Peyer's patch (tissue), 4 donors: Measurements from ENCODE around the gene MXD3. TPM values are rescaled to one million over a fixed set of nuclear protein-coding genes. Genes with fewer than 3 reads are reported as not detected.
"Not testable (repeated sequence)": the region's sequence is repeated elsewhere in the genome, so short reads cannot be mapped to it uniquely, and the experiment has no call there.

Source experiments
- DNase-seq, 3 donors: peaks; one replicate each; pipeline ENCODE4 v3.0.0-alpha.2; 2017 to 2019
- H3K27ac ChIP-seq, 4 donors: fragments of 200-600 bp; sonication (generic); one replicate each; pipeline ENCODE4 v1.5.1; 2016 to 2019
- H3K27me3 ChIP-seq, 2 donors: fragments of 200-600 bp; sonication (generic); one replicate each; pipeline ENCODE4 v1.5.1; 2019
- H3K36me3 ChIP-seq, 3 donors: fragments of 200-600 bp; sonication (generic); one replicate each; pipeline ENCODE4 v1.5.1; 2016 to 2019
- H3K4me1 ChIP-seq, 4 donors: fragments of 200-600 bp; sonication (generic); one replicate each; pipeline ENCODE4 v1.5.1; 2016 to 2019
- H3K4me3 ChIP-seq, 4 donors: fragments of 200-600 bp; sonication (generic); 1 replicate in 3 of 4; 2 replicates in 1 of 4; pipeline ENCODE4 v1.5.1; 2016 to 2019; ENCODE audit warnings: mild to moderate bottlenecking in 1 of 4
- H3K9me3 ChIP-seq, 4 donors: fragments of 200-600 bp; sonication (generic); one replicate each; pipeline ENCODE4 v1.5.1; 2016 to 2019; ENCODE audit warnings: mild to moderate bottlenecking in 1 of 4
- CTCF ChIP-seq, 6 experiments: fragments of 450-650 bp in 4 of 6; fragments of 200-600 bp in 2 of 6; sonication (generic) in 1 of 6; IDR thresholded peaks; one replicate each; pipeline ENCODE4 v1.5.1; 2017 to 2019; ENCODE audit warnings: antibody characterized with exemption in 6 of 6, mild to moderate bottlenecking in 3 of 6, moderate library complexity in 1 of 6
- POLR2A ChIP-seq, 2 donors: fragments of 450-650 bp; IDR thresholded peaks; one replicate each; pipeline ENCODE4 v1.5.1; 2017; ENCODE audit warnings: antibody characterized with exemption in 2 of 2, mild to moderate bottlenecking in 2 of 2, moderate library complexity in 2 of 2
- total RNA-seq, 4 donors: library from RNA; depleted of rRNA; stranded (reverse); fragments of >200 nt; gene quantifications; one replicate each; pipeline ENCODE4 v1.1.0, GENCODE V29; 2016

Gene MXD3, protein sequence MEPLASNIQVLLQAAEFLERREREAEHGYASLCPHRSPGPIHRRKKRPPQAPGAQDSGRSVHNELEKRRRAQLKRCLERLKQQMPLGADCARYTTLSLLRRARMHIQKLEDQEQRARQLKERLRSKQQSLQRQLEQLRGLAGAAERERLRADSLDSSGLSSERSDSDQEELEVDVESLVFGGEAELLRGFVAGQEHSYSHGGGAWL
- 10 to 100 TPM in 3 of 4 donors, 1 to 10 TPM in 1; 6.8 to 25.8 (median 18.5) TPM for total RNA-seq

DNA sequence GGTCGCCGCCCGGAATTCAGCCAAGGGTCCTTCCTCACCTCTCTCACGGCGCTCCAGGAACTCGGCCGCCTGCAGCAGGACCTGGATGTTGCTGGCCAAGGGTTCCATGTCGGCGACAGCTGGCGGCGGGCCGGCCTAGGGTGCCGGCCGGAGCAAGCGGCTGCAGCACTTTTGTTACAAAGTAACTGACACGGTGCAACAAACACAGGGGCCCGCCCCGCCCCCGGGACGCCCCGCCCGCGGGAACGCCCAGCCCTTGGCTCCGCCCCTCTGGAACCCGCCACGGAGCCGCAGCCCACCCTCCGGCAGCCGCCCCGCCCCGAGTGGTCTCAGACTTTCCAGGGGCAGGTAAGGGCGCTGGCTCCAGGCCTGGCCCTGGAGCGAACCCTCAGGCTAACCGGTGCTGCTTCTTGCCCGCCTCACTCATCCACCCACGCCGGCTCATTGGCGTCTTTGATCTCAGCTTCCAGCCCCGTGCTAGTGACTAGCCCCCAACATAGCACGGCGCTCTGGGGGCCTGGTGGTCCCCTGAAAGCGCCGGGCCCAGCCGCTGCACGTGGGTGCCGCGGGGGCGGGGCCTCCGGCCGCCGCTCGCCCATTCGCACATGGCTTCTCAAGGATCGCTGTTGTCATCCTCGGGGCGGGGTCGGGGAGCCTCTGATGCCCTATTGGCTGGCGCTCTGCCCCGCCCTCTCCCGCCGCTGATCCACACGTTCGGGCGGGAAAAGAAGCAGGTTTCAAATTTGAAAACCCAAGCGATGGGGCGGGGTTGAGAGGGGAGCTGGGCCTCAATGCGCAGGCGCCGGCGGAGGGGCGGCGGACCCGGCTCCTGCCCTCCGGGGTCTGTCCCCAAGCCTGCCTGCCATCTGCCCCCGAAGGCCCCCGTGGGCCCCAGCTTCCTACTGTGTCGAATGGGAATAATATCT is at the start of gene MXD3:
Gene MXD3 (minus strand): TSS at position 176 of the 926 bp plus-strand sequence. CDS start 68 bp downstream, at position 108.
- peaks cover 6 to 41% (median 24%) of the 10 kb centered on the region in 4 donors for H3K4me1 ChIP-seq
- H3K27me3 ChIP-seq, result no peaks in the 10 kb centered on the region
- H3K9me3 ChIP-seq, result no peaks in the 10 kb centered on the region
- H3K27ac ChIP-seq, result peak within 1 kb of the TSS; percentile 3 to 69 (median 58)
- H3K4me3 ChIP-seq, result peak within 1 kb of the TSS; percentile 36 to 63 (median 53)
- H3K36me3 ChIP-seq, result peaks cover 0 to 9% (median 0%) of the 10 kb centered on the region in 3 donors
- TF ChIP-seq CTCF (IDR thresholded peaks at IDR 0.05), result no peak
- TF ChIP-seq POLR2A (IDR thresholded peaks at IDR 0.05), result no peak
- peak; percentile 96 to 99 (median 98) for DNase-seq

DNA sequence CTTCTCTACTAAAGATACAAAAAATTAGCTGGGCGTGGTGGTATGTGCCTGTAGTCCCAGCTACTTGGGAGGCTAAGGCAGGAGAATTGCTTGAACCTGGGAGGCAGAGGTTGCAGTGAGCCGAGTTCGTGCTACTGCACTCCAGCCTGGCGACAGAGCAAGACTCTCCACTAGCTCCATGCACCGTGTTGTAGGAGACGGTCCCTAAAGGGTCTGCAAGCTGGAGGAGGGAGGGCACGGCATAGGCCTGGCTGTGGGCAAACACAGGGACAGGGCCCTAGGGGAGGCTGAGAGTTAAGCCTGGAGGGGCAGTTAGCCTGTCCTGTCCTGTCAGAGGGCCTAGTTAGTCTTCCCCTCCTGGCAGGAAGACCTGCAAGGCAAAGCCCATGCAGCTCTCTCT is 49.0 kb upstream of the MXD3 start:
- H3K9me3 ChIP-seq, H3K36me3 ChIP-seq, DNase-seq, H3K27me3 ChIP-seq, H3K4me3 ChIP-seq: not testable (repeated sequence)
- peaks cover 0 to 62% (median 37%) of the 10 kb centered on the region in 4 donors for H3K4me1 ChIP-seq
- peak overlapping the region in 1 of 4 donors; percentile 84 for H3K27ac ChIP-seq

- Histone ChIP-seq H3K9me3 (no peaks in the 10 kb centered on the region), H3K27ac (peak overlapping the region in 1 of 4 donors; percentile 95), H3K36me3 (no peaks in the 10 kb centered on the region), H3K4me3 (peak overlapping the region in 1 of 4 donors; percentile 78), H3K4me1 (peaks cover 0 to 59% (median 37%) of the 10 kb centered on the region in 4 donors), H3K27me3 (no peaks in the 10 kb centered on the region)
- no peak for DNase-seq
- TF ChIP-seq CTCF (IDR thresholded peaks at IDR 0.05), result no peak
These were observed 48.2 kb upstream of the MXD3 start for GRCh38 chr5:177359860-177360259.

DNA sequence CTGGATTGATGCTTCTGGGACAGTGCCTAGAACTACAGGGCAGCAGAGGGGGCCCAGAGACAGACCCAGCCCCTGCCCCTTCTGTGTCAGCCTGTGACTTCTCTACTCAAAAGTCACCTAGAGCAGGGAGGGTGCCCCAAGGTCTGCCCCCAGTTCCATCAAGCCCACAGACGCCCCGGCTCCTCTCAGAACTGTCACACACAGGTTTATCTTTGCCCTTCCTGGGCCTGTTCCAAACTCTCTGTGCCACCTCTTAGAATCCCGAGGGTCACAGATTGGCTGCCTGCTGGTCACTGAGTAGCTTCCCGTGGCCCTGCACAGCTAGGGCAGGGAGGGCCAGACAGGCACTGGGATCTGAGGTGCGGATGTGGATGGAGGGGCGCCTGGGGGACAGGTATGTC is 47.8 kb upstream of the MXD3 start:
- peak overlapping the region in 1 of 4 donors; percentile 95 for H3K27ac ChIP-seq
- peak overlapping the region in 2 of 4 donors; percentile 57 to 78 for H3K4me3 ChIP-seq
- H3K4me1 ChIP-seq, result peaks cover 0 to 55% (median 37%) of the 10 kb centered on the region in 4 donors
- H3K9me3 ChIP-seq, result no peaks in the 10 kb centered on the region
- DNase-seq, result no peak
- TF ChIP-seq POLR2A (IDR thresholded peaks at IDR 0.05), result no peak
- TF ChIP-seq CTCF (IDR thresholded peaks at IDR 0.05), result no peak
- no peaks in the 10 kb centered on the region for H3K27me3 ChIP-seq
- H3K36me3 ChIP-seq, result no peaks in the 10 kb centered on the region

DNA sequence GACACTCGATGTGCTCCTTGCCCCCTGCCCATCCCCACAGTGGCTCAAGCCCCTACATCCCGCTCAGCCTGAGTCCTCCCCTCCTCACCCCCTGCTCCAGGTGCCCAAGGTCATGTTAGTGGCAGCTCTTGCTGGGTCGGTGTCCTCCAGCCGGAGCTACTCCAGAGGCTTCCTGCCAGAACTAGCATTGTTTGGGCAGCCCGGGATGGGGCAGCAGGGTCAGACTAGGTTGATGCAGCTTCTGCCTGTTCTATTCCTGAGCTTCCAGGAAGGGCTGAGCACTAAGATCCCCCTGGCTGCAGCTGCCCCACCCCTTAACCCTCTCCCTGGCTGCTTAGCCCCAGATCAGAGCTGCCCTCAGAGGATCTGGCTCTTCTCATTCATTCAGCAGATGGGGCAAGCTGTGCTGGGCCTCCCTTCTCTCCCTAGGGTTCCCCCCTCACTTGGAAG is 46.7 kb upstream of the MXD3 start:
- Histone ChIP-seq H3K4me1 (peaks cover 0 to 46% (median 30%) of the 10 kb centered on the region in 4 donors), H3K4me3 (peak overlapping the region; percentile 53 to 78 (median 62)), H3K27ac (peak overlapping the region; percentile 48 to 95 (median 54))

More for the DNA sequence above, 46.7 kb upstream of the MXD3 start:
- TF ChIP-seq POLR2A (IDR thresholded peaks at IDR 0.05), result no peak
- TF ChIP-seq CTCF (IDR thresholded peaks at IDR 0.05), result no peak
- DNase-seq, result no peak
- H3K9me3 ChIP-seq, result no peaks in the 10 kb centered on the region
- H3K27me3 ChIP-seq, result no peaks in the 10 kb centered on the region
- no peaks in the 10 kb centered on the region for H3K36me3 ChIP-seq
